HepG2 (cell line): ENCODE results near the gene TBRG4. TPM values are rescaled to one million over a fixed set of nuclear protein-coding genes. Genes with fewer than 3 reads are reported as not detected.

ENCODE experiments used
- ATAC-seq: fragments of 200-7000 bp; cut with Tn5 transposase; 3 replicates; pipeline ENCODE4 v1.9.1; 2020; ENCODE audit warnings: mild to moderate bottlenecking, moderate library complexity
- BruUV-seq: library from RNA; stranded (reverse); fragments of 400-500 nt; replicated peaks from 2 replicates; lab custom pipeline; 2021; lab: Mats Ljungman, UMichigan
- CTCF ChIA-PET: fragments of 300-600 bp; formaldehyde crosslinking; extraction: SDS; loops from one replicate; lab custom pipeline; 2021; ENCODE audit warnings: low total read pairs, inconsistent platforms, low intra/inter-chr PET ratio; lab: Yijun Ruan, JAX
- POLR2A ChIA-PET: fragments of 350-600 bp; sonication (Branson Sonifier 250); formaldehyde crosslinking; loops from one replicate; lab custom pipeline; 2020; ENCODE audit warnings: antibody characterized with exemption, inconsistent platforms; lab: Yijun Ruan, JAX
- DNase-seq: peaks from one replicate; pipeline ENCODE4 v3.0.0-alpha.2; 2015; ENCODE audit warnings: low spot score
- FAIRE-seq: peaks from 3 replicates; lab custom pipeline; 2011; peaks lifted over from hg19 to GRCh38; lab: Jason Lieb, UNC
- H2AFZ ChIP-seq: one replicate; pipeline ENCODE4 v1.6.1; 2011; ENCODE audit warnings: low read length, inconsistent platforms
- H3K27ac ChIP-seq: fragments of 300-600 bp; 3 replicates; pipeline ENCODE4 v1.8.0; 2011; ENCODE audit warnings: mixed run types, mild to moderate bottlenecking, mixed read lengths, low read length, inconsistent platforms; ENCODE audit not compliant: insufficient read depth; ENCODE audit errors: extremely low read length
- H3K27me3 ChIP-seq, 2 experiments: fragments of 200-600 bp in 1 of 2; 2 replicates in 1 of 2; 3 replicates in 1 of 2; pipeline versions ENCODE4 v1.6.0 to v1.8.0; 2011; ENCODE audit warnings: low read length in 2 of 2, mild to moderate bottlenecking in 2 of 2, moderate library complexity in 2 of 2, inconsistent platforms in 1 of 2; ENCODE audit not compliant: insufficient read depth in 2 of 2, control insufficient read depth in 1 of 2
- H3K36me3 ChIP-seq, 2 experiments: fragments of 200-600 bp in 1 of 2; replicated peaks in 1 of 2; 2 replicates in 1 of 2; 3 replicates in 1 of 2; pipeline versions ENCODE4 v1.5.1 to v1.8.0; 2011; ENCODE audit warnings: low read length in 2 of 2, inconsistent platforms in 1 of 2; ENCODE audit not compliant: insufficient read depth in 2 of 2, control insufficient read depth in 1 of 2
- H3K4me1 ChIP-seq: 2 replicates; pipeline ENCODE4 v1.5.1; 2012; ENCODE audit warnings: low read length, inconsistent platforms; ENCODE audit not compliant: insufficient read depth
- H3K4me2 ChIP-seq: 2 replicates; pipeline ENCODE4 v1.6.0; 2011; ENCODE audit warnings: low read depth, low read length, inconsistent platforms
- H3K4me3 ChIP-seq, 3 experiments: fragments of 200-600 bp in 1 of 3; sonication (generic), shearing (Covaris generic) in 1 of 3; replicated peaks in 1 of 3; 2 replicates each; pipeline ENCODE4 v1.5.1; 2011 to 2016; ENCODE audit warnings: low read length in 3 of 3, inconsistent platforms in 2 of 3, low read depth in 2 of 3, mild to moderate bottlenecking in 2 of 3, control low read depth in 1 of 3, mixed read lengths in 1 of 3; ENCODE audit not compliant: insufficient read depth in 1 of 3
- H3K79me2 ChIP-seq: one replicate; pipeline ENCODE4 v1.6.1; 2011; ENCODE audit warnings: low read length, inconsistent platforms; ENCODE audit not compliant: insufficient read depth
- H3K9ac ChIP-seq: 2 replicates; pipeline ENCODE4 v1.6.0; 2011; ENCODE audit warnings: mild to moderate bottlenecking, low read depth, low read length, inconsistent platforms; ENCODE audit not compliant: insufficient read depth
- H3K9me3 ChIP-seq: 2 replicates; pipeline ENCODE4 v1.5.1; 2012; ENCODE audit warnings: mild to moderate bottlenecking, low read length
- H4K20me1 ChIP-seq: 2 replicates; pipeline ENCODE4 v1.6.0; 2011; ENCODE audit warnings: inconsistent platforms, mild to moderate bottlenecking, low read length, moderate library complexity; ENCODE audit not compliant: insufficient read depth
- CCDC6 ChIP-seq: sonication (generic); formaldehyde crosslinking; IDR thresholded peaks from 2 replicates; pipeline ENCODE4 v1.8.1; 2022; ENCODE audit warnings: mild to moderate bottlenecking, missing genetic modification reagents, moderate library complexity
- EED ChIP-seq: sonication (generic); formaldehyde crosslinking; IDR thresholded peaks from 2 replicates; pipeline ENCODE4 v1.5.0; 2020; ENCODE audit warnings: mild to moderate bottlenecking, missing genetic modification reagents
- GTF3A ChIP-seq: sonication (generic); formaldehyde crosslinking; conservative IDR thresholded peaks from 2 replicates; pipeline ENCODE4 v1.4.0; 2020; ENCODE audit warnings: mild to moderate bottlenecking, missing genetic modification reagents
- MYC ChIP-seq: sonication (generic); formaldehyde crosslinking; IDR thresholded peaks from 2 replicates; pipeline ENCODE4 v1.9.0; 2021; ENCODE audit warnings: missing genetic modification reagents, borderline replicate concordance
- POLR2A ChIP-seq, 2 experiments: IDR thresholded peaks; 2 replicates each; pipeline ENCODE4 v1.6.1; 2011; ENCODE audit warnings: low read depth in 2 of 2, low read length in 2 of 2, mild to moderate bottlenecking in 1 of 2, moderate library complexity in 1 of 2; ENCODE audit not compliant: insufficient read depth in 1 of 2
- TMF1 ChIP-seq: sonication (generic); formaldehyde crosslinking; IDR thresholded peaks from 2 replicates; pipeline ENCODE4 v1.8.1; 2022; ENCODE audit warnings: low read depth, missing genetic modification reagents
- ZNF292 ChIP-seq: sonication (generic); formaldehyde crosslinking; IDR thresholded peaks from 2 replicates; pipeline ENCODE4 v1.8.1; 2022; ENCODE audit warnings: mild to moderate bottlenecking, low read depth, missing genetic modification reagents, borderline replicate concordance
- ZNF75D ChIP-seq: sonication (generic); formaldehyde crosslinking; IDR thresholded peaks from 2 replicates; pipeline ENCODE4 v1.8.1; 2023; ENCODE audit warnings: missing genetic modification reagents, mild to moderate bottlenecking, borderline replicate concordance
- ZSCAN29 ChIP-seq: sonication (generic); formaldehyde crosslinking; conservative IDR thresholded peaks from 2 replicates; pipeline ENCODE4 v1.4.0; 2020; ENCODE audit warnings: mild to moderate bottlenecking, missing genetic modification reagents
- WGBS: methylation state at CpG from one replicate; pipeline ENCODE4 v1.1.6; 2017; ENCODE audit warnings: low lambda C conversion rate; 5-methylcytosine and 5-hydroxymethylcytosine counted together
- in situ Hi-C: cut with HindIII; loops from 2 replicates; pipeline ENCODE4 v1.10.0; 2017; ENCODE audit warnings: low pct_unique_long_range_greater_than_20kb; ENCODE audit not compliant: extremely low pct_ligation_motif_present
- intact Hi-C: fragments of 100-400 bp; cut with micrococcal nuclease; formaldehyde crosslinking; loops from one replicate; pipeline ENCODE4 v1.10.0; 2022; ENCODE audit not compliant: unreplicated experiment
- polyA plus RNA-seq, 8 experiments: library from polyadenylated mRNA; depleted of rRNA in 3 of 8; stranded (reverse) in 7 of 8; unstranded in 1 of 8; fragments of >200 nt; fragmentation: Illumina TruSeq in 4 of 8; extraction: Trizol in 4 of 8; gene quantifications; 2 replicates each; pipeline versions ENCODE4 v1.2.1 to v1.2.3, GENCODE V29; 2011 to 2016; ENCODE audit warnings: low read depth in 4 of 8, missing spikeins in 1 of 8, mixed read lengths in 1 of 8; ENCODE audit not compliant: insufficient read depth in 1 of 8
- total RNA-seq, 5 experiments: library from RNA; depleted of rRNA; stranded (reverse); fragments of >200 nt; fragmentation: Illumina TruSeq; extraction: Trizol; gene quantifications; 2 replicates each; pipeline ENCODE4 v1.2.3, GENCODE V29; 2016; ENCODE audit warnings: low read depth in 1 of 5
- TF ChIP-seq, protein P1 (sequence below): sonication (generic); formaldehyde crosslinking; IDR thresholded peaks from 2 replicates; pipeline ENCODE4 v1.4.0; 2020; ENCODE audit warnings: missing genetic modification reagents, mild to moderate bottlenecking, borderline replicate concordance
- TF ChIP-seq, protein P2 (sequence below): IDR thresholded peaks from 2 replicates; pipeline ENCODE4 v1.6.1; 2016
- TF ChIP-seq, protein P3 (sequence below): sonication (generic); formaldehyde crosslinking; IDR thresholded peaks from 2 replicates; pipeline ENCODE4 v1.4.0; 2020; ENCODE audit warnings: missing genetic modification reagents

TBRG4 gene
- total and polyA plus RNA-seq, 2 of the 13 experiments (the other 11 are each of a cell fraction or from before 2014, with no cell fraction given), result 87.8 to 107 TPM

DNA sequence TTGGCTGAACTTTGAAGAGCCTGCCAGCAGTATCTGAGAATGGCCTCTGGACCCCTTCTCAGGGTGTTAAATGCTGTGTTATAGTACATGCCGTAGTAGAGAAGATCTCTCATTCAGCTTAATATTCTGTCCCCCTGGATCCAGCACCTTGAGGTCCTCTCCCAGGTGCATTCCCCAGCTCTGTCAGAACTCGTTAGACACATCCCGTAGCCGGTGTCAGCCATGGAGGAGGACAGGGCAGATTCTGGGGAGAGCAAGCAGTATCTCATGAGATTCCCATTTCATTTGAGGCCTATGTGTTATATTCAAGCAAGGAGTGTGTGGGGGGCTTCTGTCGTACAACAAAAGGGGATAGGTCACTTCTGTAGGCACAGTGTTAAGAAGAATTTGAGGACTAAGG, 57.6 kb downstream of the TBRG4 start:
- 100% methylated on average over 5 of the region's 5 CpGs for WGBS
- H3K27me3 ChIP-seq, result no peaks in the 10 kb centered on the region
- no peaks in the 10 kb centered on the region for H4K20me1 ChIP-seq
- no TSS peak for BruUV-seq
- H3K27ac ChIP-seq, result no peak overlapping the region
- H3K4me2 ChIP-seq, result no peak overlapping the region
- intact Hi-C loops, result no loop called here
- H3K79me2 ChIP-seq, result no peaks in the 10 kb centered on the region
- no peaks in the 10 kb centered on the region for H3K9me3 ChIP-seq
- CTCF ChIA-PET, result no interaction called here
- H2AFZ ChIP-seq, result no peak overlapping the region
- in situ Hi-C loops, result no loop called here
- TF ChIP-seq, protein P1, sequence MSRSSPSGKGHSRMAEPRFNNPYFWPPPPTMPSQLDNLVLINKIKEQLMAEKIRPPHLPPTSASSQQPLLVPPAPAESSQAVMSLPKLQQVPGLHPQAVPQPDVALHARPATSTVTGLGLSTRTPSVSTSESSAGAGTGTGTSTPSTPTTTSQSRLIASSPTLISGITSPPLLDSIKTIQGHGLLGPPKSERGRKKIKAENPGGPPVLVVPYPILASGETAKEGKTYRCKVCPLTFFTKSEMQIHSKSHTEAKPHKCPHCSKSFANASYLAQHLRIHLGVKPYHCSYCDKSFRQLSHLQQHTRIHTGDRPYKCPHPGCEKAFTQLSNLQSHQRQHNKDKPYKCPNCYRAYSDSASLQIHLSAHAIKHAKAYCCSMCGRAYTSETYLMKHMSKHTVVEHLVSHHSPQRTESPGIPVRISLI (CRISPR knock-in tag), result no peak
- TF ChIP-seq CCDC6 (CRISPR knock-in tag) (no peak), GTF3A (CRISPR knock-in tag) (no peak), ZNF75D (CRISPR knock-in tag) (no peak)
- TF ChIP-seq, all 625 proteins: peak for 0
- POLR2A ChIA-PET, result no interaction called here
- no peak for FAIRE-seq
- H3K4me1 ChIP-seq, result no peaks in the 10 kb centered on the region
- no peak for ATAC-seq
- H3K9ac ChIP-seq, result no peak overlapping the region
- no peak overlapping the region for H3K4me3 ChIP-seq
- DNase-seq, result no peak
- H3K36me3 ChIP-seq, result no peaks in the 10 kb centered on the region; a peak in 1 of 5 replicates

DNA sequence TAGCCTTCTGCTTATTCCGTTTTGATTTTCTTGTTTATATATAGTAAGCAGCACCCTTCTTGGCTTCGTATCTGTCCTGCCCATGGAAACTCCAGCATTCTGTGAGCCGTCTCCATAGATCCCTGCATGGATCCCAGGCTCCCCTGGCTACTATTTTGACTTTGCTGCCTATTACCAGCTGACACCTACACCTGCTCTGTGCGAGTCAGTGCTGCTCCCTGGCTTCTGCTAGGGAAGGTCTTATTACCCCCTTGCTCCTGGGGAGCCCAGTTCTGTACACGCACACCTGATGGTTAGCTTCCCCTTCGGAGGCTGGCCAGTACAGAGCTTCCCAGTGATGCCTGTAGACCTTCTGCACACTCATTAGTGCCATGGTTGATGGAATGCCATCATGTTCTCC, 58.1 kb downstream of the TBRG4 start:
- Histone ChIP-seq H3K9ac (no peak overlapping the region), H3K36me3 (no peaks in the 10 kb centered on the region; a peak in 1 of 5 replicates)

More for the DNA sequence above, 58.1 kb downstream of the TBRG4 start:
- no peak for FAIRE-seq
- CTCF ChIA-PET, result no interaction called here
- intact Hi-C loops, result no loop called here
- WGBS, result 94% methylated on average over 6 of the region's 6 CpGs
- no peak for TF ChIP-seq EED (CRISPR knock-in tag)
- no peak for TF ChIP-seq ZSCAN29 (CRISPR knock-in tag)
- TF ChIP-seq, protein P2, sequence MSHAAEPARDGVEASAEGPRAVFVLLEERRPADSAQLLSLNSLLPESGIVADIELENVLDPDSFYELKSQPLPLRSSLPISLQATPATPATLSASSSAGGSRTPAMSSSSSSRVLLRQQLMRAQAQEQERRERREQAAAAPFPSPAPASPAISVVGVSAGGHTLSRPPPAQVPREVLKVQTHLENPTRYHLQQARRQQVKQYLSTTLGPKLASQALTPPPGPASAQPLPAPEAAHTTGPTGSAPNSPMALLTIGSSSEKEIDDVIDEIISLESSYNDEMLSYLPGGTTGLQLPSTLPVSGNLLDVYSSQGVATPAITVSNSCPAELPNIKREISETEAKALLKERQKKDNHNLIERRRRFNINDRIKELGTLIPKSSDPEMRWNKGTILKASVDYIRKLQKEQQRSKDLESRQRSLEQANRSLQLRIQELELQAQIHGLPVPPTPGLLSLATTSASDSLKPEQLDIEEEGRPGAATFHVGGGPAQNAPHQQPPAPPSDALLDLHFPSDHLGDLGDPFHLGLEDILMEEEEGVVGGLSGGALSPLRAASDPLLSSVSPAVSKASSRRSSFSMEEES, result no peak
- no peak for TF ChIP-seq MYC (CRISPR knock-in tag)
- no peak for TF ChIP-seq TMF1 (CRISPR knock-in tag)
- TF ChIP-seq ZNF292, result no peak
- TF ChIP-seq, protein P3, sequence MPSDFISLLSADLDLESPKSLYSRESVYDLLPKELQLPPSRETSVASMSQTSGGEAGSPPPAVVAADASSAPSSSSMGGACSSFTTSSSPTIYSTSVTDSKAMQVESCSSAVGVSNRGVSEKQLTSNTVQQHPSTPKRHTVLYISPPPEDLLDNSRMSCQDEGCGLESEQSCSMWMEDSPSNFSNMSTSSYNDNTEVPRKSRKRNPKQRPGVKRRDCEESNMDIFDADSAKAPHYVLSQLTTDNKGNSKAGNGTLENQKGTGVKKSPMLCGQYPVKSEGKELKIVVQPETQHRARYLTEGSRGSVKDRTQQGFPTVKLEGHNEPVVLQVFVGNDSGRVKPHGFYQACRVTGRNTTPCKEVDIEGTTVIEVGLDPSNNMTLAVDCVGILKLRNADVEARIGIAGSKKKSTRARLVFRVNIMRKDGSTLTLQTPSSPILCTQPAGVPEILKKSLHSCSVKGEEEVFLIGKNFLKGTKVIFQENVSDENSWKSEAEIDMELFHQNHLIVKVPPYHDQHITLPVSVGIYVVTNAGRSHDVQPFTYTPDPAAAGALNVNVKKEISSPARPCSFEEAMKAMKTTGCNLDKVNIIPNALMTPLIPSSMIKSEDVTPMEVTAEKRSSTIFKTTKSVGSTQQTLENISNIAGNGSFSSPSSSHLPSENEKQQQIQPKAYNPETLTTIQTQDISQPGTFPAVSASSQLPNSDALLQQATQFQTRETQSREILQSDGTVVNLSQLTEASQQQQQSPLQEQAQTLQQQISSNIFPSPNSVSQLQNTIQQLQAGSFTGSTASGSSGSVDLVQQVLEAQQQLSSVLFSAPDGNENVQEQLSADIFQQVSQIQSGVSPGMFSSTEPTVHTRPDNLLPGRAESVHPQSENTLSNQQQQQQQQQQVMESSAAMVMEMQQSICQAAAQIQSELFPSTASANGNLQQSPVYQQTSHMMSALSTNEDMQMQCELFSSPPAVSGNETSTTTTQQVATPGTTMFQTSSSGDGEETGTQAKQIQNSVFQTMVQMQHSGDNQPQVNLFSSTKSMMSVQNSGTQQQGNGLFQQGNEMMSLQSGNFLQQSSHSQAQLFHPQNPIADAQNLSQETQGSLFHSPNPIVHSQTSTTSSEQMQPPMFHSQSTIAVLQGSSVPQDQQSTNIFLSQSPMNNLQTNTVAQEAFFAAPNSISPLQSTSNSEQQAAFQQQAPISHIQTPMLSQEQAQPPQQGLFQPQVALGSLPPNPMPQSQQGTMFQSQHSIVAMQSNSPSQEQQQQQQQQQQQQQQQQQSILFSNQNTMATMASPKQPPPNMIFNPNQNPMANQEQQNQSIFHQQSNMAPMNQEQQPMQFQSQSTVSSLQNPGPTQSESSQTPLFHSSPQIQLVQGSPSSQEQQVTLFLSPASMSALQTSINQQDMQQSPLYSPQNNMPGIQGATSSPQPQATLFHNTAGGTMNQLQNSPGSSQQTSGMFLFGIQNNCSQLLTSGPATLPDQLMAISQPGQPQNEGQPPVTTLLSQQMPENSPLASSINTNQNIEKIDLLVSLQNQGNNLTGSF, result no peak
- TF ChIP-seq POLR2A (IDR thresholded peaks at IDR 0.05; ENCODE audit: insufficient read depth in 1 of 2, low read depth in 2 of 2, low read length in 2 of 2), result no peak
- no TSS peak for BruUV-seq
- H2AFZ ChIP-seq, result no peak overlapping the region
- no peaks in the 10 kb centered on the region for H3K79me2 ChIP-seq
- H3K4me1 ChIP-seq, result no peaks in the 10 kb centered on the region
- H3K9me3 ChIP-seq, result no peaks in the 10 kb centered on the region
- H3K27me3 ChIP-seq, result no peaks in the 10 kb centered on the region
- H3K4me2 ChIP-seq, result no peak overlapping the region
- no peak overlapping the region for H3K4me3 ChIP-seq
- H3K27ac ChIP-seq, result no peak overlapping the region
- no peak for ATAC-seq
- H4K20me1 ChIP-seq, result no peaks in the 10 kb centered on the region
- no peak for DNase-seq
- POLR2A ChIA-PET, result no interaction called here
- in situ Hi-C loops, result no loop called here
